Measurements from ENCODE around the gene ACOX3. TPM values are rescaled to one million over a fixed set of nuclear protein-coding genes. Genes with fewer than 3 reads are reported as not detected.

ACOX3 gene
- total RNA-seq, 1 donor from 2014 or later: 34.0 TPM

- TF ChIP-seq CTCF (conservative IDR thresholded peaks at IDR 0.05): no peak
- peak overlapping the region; percentile 68 for H3K27ac Mint-ChIP-seq
Measured at GRCh38 chr4:8419222-8420041, 21.1 kb downstream of the ACOX3 start.

GRCh38 chr4:8417071-8417614 is 23.4 kb downstream of the ACOX3 start:
- no peaks in the 10 kb centered on the region for H3K9me3 Mint-ChIP-seq
- H3K36me3 Mint-ChIP-seq: peaks cover 18% of the 10 kb centered on the region

More at GRCh38 chr4:8419222-8420041, 21.1 kb downstream of the ACOX3 start:
- H3K9me3 Mint-ChIP-seq: no peaks in the 10 kb centered on the region
- DNase-seq (ENCODE audit: extremely low spot score, unreplicated experiment): no peak
- peak overlapping the region; percentile 48 for H3K4me3 Mint-ChIP-seq
- peaks cover 10% of the 10 kb centered on the region for H3K36me3 Mint-ChIP-seq
- no peaks in the 10 kb centered on the region for H3K27me3 Mint-ChIP-seq
- peaks cover 18% of the 10 kb centered on the region for H3K4me1 Mint-ChIP-seq (ENCODE audit: unreplicated experiment)

GRCh38 chr4:8414377-8414776 is 26.1 kb downstream of the ACOX3 start:
- Mint-ChIP-seq H3K4me3 (no peak overlapping the region), H3K27ac (no peak overlapping the region), H3K27me3 (no peaks in the 10 kb centered on the region), H3K4me1 (ENCODE audit: unreplicated experiment) (peaks cover 12% of the 10 kb centered on the region), H3K36me3 (peaks cover 14% of the 10 kb centered on the region), H3K9me3 (no peaks in the 10 kb centered on the region)
- no peak for DNase-seq (ENCODE audit: extremely low spot score, unreplicated experiment)
- TF ChIP-seq CTCF (conservative IDR thresholded peaks at IDR 0.05): no peak

More at GRCh38 chr4:8417071-8417614, 23.4 kb downstream of the ACOX3 start:
- Mint-ChIP-seq H3K27ac (no peak overlapping the region), H3K27me3 (no peaks in the 10 kb centered on the region), H3K4me1 (ENCODE audit: unreplicated experiment) (peaks cover 18% of the 10 kb centered on the region), H3K4me3 (no peak overlapping the region)
- TF ChIP-seq CTCF (conservative IDR thresholded peaks at IDR 0.05): no peak
- DNase-seq (ENCODE audit: extremely low spot score, unreplicated experiment): no peak

GRCh38 chr4:8412288-8412687 is 28.2 kb downstream of the ACOX3 start:
- Mint-ChIP-seq H3K27ac (no peak overlapping the region), H3K4me3 (no peak overlapping the region), H3K9me3 (no peaks in the 10 kb centered on the region), H3K36me3 (peaks cover 18% of the 10 kb centered on the region), H3K4me1 (ENCODE audit: unreplicated experiment) (peaks cover 16% of the 10 kb centered on the region), H3K27me3 (no peaks in the 10 kb centered on the region)
- TF ChIP-seq CTCF (conservative IDR thresholded peaks at IDR 0.05): no peak
- DNase-seq (ENCODE audit: extremely low spot score, unreplicated experiment): no peak

GRCh38 chr4:8411351-8412180 is 29.0 kb downstream of the ACOX3 start:
- peaks cover 20% of the 10 kb centered on the region for H3K36me3 Mint-ChIP-seq
- no peak overlapping the region for H3K4me3 Mint-ChIP-seq
- DNase-seq (ENCODE audit: extremely low spot score, unreplicated experiment): no peak
- H3K4me1 Mint-ChIP-seq (ENCODE audit: unreplicated experiment): peaks cover 16% of the 10 kb centered on the region
- TF ChIP-seq CTCF (conservative IDR thresholded peaks at IDR 0.05): no peak
- no peaks in the 10 kb centered on the region for H3K9me3 Mint-ChIP-seq
- no peak overlapping the region for H3K27ac Mint-ChIP-seq
- H3K27me3 Mint-ChIP-seq: no peaks in the 10 kb centered on the region
